GM23338 (cell line): Measurements from ENCODE around the gene IER5. TPM values are rescaled to one million over a fixed set of nuclear protein-coding genes. Genes with fewer than 3 reads are reported as not detected.

Experiments
- ATAC-seq: fragments of 200-7000 bp; cut with Tn5 transposase; 3 replicates; pipeline ENCODE4 v1.9.1; 2020
- DNase-seq: peaks from one replicate; pipeline ENCODE4 v3.0.0-alpha.2; 2015; ENCODE audit warnings: low spot score
- H2AFZ ChIP-seq: fragments of 200-600 bp; sonication (generic); 2 replicates; pipeline ENCODE4 v1.8.0; 2016; ENCODE audit warnings: antibody characterized with exemption, mild to moderate bottlenecking, moderate library complexity
- H3F3A ChIP-seq: fragments of 200-600 bp; sonication (generic); replicated peaks from 2 replicates; pipeline ENCODE4 v1.8.0; 2017; ENCODE audit warnings: antibody characterized with exemption, mixed run types, low read depth
- H3K27ac ChIP-seq: fragments of 200-600 bp; sonication (generic); 2 replicates; pipeline ENCODE4 v1.6.1; 2016; ENCODE audit warnings: low read depth
- H3K27me3 ChIP-seq: fragments of 200-600 bp; sonication (generic); 2 replicates; pipeline ENCODE4 v1.8.0; 2016; ENCODE audit warnings: mild to moderate bottlenecking, mixed run types, moderate library complexity; ENCODE audit not compliant: insufficient read depth
- H3K36me3 ChIP-seq: fragments of 200-600 bp; sonication (generic); 2 replicates; pipeline ENCODE4 v1.8.0; 2016; ENCODE audit warnings: mild to moderate bottlenecking; ENCODE audit not compliant: insufficient read depth
- H3K4me1 ChIP-seq: fragments of 200-600 bp; sonication (generic); 2 replicates; pipeline ENCODE4 v1.8.0; 2016; ENCODE audit warnings: mild to moderate bottlenecking, moderate library complexity; ENCODE audit not compliant: insufficient read depth
- H3K4me2 ChIP-seq: fragments of 200-600 bp; sonication (generic); 2 replicates; pipeline ENCODE4 v1.7.1; 2017; ENCODE audit warnings: mixed run types
- H3K4me3 ChIP-seq: fragments of 200-600 bp; sonication (generic); 2 replicates; pipeline ENCODE4 v1.6.1; 2016; ENCODE audit warnings: mixed run types
- H3K79me2 ChIP-seq: fragments of 200-600 bp; sonication (generic); replicated peaks from 2 replicates; pipeline ENCODE4 v1.8.0; 2017; ENCODE audit warnings: mild to moderate bottlenecking; ENCODE audit not compliant: insufficient read depth
- H3K9me2 ChIP-seq: fragments of 200-600 bp; sonication (generic); 2 replicates; pipeline ENCODE4 v1.8.0; 2017; ENCODE audit not compliant: insufficient read depth
- H4K20me1 ChIP-seq: fragments of 200-600 bp; sonication (generic); replicated peaks from 2 replicates; pipeline ENCODE4 v1.8.0; 2017; ENCODE audit warnings: mild to moderate bottlenecking; ENCODE audit not compliant: insufficient read depth
- H3K27ac Mint-ChIP-seq: 2 replicates; pipeline ENCODE4 v1.8.0; 2020; ENCODE audit warnings: inconsistent platforms, mild to moderate bottlenecking, moderate library complexity, mixed read lengths
- H3K27me3 Mint-ChIP-seq: 3 replicates; pipeline ENCODE4 v1.8.0; 2022; ENCODE audit warnings: low read depth, mild to moderate bottlenecking, moderate library complexity, mixed read lengths, inconsistent platforms; ENCODE audit not compliant: insufficient read depth, poor library complexity
- H3K36me3 Mint-ChIP-seq: 3 replicates; pipeline ENCODE4 v1.8.0; 2021; ENCODE audit warnings: low read depth, mild to moderate bottlenecking, inconsistent platforms, moderate library complexity, mixed read lengths
- H3K4me1 Mint-ChIP-seq: 3 replicates; pipeline ENCODE4 v1.8.0; 2020; ENCODE audit warnings: mild to moderate bottlenecking, inconsistent platforms, mixed read lengths
- H3K4me3 Mint-ChIP-seq: 3 replicates; pipeline ENCODE4 v1.8.0; 2021; ENCODE audit warnings: moderate library complexity, mild to moderate bottlenecking, inconsistent platforms, mixed read lengths
- H3K9me3 Mint-ChIP-seq: 3 replicates; pipeline ENCODE4 v1.8.0; 2020; ENCODE audit warnings: moderate library complexity, mild to moderate bottlenecking, inconsistent platforms, mixed read lengths
- EZH2 ChIP-seq: fragments of 200-600 bp; sonication (generic); IDR thresholded peaks from one replicate; pipeline ENCODE4 v1.8.0; 2017; ENCODE audit warnings: antibody characterized with exemption, mild to moderate bottlenecking, low read depth; ENCODE audit not compliant: unreplicated experiment
- EZH2phosphoT487 ChIP-seq: fragments of 200-600 bp; sonication (generic); IDR thresholded peaks from one replicate; pipeline ENCODE4 v1.8.1; 2018; ENCODE audit warnings: antibody characterized with exemption; ENCODE audit not compliant: unreplicated experiment
- JUNB ChIP-seq: IDR thresholded peaks from one replicate; pipeline ENCODE4 v1.6.1; 2016; ENCODE audit warnings: antibody characterized with exemption; ENCODE audit not compliant: unreplicated experiment
- STAT1 ChIP-seq: IDR thresholded peaks from one replicate; pipeline ENCODE4 v1.6.1; 2016; ENCODE audit warnings: antibody characterized with exemption; ENCODE audit not compliant: unreplicated experiment
- polyA plus RNA-seq: library from polyadenylated mRNA; unstranded; fragments of >200 nt; fragmentation: Nextera tagmentation; extraction: Ambion mirVana; gene quantifications from 2 replicates; pipeline ENCODE4 v1.2.1, GENCODE V29; 2016
- total RNA-seq: library from RNA; depleted of rRNA; stranded (reverse); fragments of >200 nt; shearing (Covaris generic); gene quantifications from 2 replicates; pipeline ENCODE4 v1.2.3, GENCODE V29; 2014
- TF ChIP-seq, protein P1 (sequence below): fragments of 250-450 bp; sonication (Bioruptor Pico); IDR thresholded peaks from 2 replicates; pipeline ENCODE4 v1.5.0; 2020; ENCODE audit warnings: mild to moderate bottlenecking, moderate library complexity
- TF ChIP-seq, protein P2 (sequence below): IDR thresholded peaks from 2 replicates; pipeline ENCODE4 v1.6.1; 2016; ENCODE audit warnings: antibody characterized with exemption

Gene IER5
- total and polyA plus RNA-seq, 2 experiments from 2014 or later, result 3.8 to 9.5 TPM

DNA sequence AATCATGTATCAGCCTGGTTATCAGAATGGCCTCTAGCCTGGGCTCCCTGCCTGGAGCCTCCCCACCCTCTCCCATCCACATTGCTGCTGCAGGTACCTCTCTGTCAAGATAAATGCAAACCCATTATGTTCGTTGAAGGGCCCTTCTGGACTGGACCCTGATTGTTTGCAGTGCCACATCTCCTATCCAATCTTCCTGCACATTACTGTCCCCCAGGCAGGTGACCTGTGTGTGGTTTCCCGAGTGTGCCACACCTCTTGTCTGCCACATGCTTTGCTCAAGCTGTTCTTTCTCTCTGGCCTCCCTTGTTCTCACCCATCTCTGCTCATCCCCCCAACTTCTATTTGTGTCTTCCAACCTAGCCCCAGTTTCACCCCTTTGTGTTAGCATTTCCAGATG is 32.4 kb downstream of the IER5 start (continued):
- TF ChIP-seq, protein P1, sequence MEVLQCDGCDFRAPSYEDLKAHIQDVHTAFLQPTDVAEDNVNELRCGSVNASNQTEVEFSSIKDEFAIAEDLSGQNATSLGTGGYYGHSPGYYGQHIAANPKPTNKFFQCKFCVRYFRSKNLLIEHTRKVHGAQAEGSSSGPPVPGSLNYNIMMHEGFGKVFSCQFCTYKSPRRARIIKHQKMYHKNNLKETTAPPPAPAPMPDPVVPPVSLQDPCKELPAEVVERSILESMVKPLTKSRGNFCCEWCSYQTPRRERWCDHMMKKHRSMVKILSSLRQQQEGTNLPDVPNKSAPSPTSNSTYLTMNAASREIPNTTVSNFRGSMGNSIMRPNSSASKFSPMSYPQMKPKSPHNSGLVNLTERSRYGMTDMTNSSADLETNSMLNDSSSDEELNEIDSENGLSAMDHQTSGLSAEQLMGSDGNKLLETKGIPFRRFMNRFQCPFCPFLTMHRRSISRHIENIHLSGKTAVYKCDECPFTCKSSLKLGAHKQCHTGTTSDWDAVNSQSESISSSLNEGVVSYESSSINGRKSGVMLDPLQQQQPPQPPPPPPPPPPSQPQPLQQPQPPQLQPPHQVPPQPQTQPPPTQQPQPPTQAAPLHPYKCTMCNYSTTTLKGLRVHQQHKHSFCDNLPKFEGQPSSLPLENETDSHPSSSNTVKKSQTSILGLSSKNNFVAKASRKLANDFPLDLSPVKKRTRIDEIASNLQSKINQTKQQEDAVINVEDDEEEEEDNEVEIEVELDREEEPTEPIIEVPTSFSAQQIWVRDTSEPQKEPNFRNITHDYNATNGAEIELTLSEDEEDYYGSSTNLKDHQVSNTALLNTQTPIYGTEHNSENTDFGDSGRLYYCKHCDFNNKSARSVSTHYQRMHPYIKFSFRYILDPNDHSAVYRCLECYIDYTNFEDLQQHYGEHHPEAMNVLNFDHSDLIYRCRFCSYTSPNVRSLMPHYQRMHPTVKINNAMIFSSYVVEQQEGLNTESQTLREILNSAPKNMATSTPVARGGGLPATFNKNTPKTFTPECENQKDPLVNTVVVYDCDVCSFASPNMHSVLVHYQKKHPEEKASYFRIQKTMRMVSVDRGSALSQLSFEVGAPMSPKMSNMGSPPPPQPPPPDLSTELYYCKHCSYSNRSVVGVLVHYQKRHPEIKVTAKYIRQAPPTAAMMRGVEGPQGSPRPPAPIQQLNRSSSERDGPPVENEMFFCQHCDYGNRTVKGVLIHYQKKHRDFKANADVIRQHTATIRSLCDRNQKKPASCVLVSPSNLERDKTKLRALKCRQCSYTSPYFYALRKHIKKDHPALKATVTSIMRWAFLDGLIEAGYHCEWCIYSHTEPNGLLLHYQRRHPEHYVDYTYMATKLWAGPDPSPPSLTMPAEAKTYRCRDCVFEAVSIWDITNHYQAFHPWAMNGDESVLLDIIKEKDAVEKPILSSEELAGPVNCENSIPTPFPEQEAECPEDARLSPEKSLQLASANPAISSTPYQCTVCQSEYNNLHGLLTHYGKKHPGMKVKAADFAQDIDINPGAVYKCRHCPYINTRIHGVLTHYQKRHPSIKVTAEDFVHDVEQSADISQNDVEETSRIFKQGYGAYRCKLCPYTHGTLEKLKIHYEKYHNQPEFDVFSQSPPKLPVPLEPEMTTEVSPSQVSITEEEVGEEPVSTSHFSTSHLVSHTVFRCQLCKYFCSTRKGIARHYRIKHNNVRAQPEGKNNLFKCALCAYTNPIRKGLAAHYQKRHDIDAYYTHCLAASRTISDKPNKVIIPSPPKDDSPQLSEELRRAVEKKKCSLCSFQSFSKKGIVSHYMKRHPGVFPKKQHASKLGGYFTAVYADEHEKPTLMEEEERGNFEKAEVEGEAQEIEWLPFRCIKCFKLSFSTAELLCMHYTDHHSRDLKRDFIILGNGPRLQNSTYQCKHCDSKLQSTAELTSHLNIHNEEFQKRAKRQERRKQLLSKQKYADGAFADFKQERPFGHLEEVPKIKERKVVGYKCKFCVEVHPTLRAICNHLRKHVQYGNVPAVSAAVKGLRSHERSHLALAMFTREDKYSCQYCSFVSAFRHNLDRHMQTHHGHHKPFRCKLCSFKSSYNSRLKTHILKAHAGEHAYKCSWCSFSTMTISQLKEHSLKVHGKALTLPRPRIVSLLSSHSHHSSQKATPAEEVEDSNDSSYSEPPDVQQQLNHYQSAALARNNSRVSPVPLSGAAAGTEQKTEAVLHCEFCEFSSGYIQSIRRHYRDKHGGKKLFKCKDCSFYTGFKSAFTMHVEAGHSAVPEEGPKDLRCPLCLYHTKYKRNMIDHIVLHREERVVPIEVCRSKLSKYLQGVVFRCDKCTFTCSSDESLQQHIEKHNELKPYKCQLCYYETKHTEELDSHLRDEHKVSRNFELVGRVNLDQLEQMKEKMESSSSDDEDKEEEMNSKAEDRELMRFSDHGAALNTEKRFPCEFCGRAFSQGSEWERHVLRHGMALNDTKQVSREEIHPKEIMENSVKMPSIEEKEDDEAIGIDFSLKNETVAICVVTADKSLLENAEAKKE (CRISPR knock-in tag), result no peak
- TF ChIP-seq STAT1, result no peak
- TF ChIP-seq, protein P2, sequence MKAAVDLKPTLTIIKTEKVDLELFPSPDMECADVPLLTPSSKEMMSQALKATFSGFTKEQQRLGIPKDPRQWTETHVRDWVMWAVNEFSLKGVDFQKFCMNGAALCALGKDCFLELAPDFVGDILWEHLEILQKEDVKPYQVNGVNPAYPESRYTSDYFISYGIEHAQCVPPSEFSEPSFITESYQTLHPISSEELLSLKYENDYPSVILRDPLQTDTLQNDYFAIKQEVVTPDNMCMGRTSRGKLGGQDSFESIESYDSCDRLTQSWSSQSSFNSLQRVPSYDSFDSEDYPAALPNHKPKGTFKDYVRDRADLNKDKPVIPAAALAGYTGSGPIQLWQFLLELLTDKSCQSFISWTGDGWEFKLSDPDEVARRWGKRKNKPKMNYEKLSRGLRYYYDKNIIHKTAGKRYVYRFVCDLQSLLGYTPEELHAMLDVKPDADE, result no peak

DNA sequence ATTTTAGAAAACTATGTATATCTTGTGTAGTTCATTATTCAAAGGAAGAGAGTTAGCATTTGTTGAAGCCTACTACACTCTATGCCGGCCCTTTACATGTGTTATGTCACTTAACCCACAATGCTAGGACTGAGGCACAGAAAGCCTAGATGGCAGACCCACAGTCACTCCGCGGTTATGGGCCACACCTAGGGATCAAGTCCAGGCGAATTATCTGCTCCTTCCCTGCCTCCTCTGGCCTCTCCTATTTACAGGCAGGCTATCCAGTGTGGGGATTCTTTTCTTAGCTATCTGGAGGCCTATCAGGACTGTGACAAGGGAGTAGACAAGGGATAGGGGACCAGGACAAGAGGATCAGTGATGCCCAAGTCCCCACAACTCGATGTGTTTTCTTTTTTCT is 33.0 kb downstream of the IER5 start:
- no peak for ATAC-seq
- TF ChIP-seq, protein P1 (CRISPR knock-in tag), result no peak
- TF ChIP-seq EZH2phosphoT487 (no peak), STAT1 (no peak), EZH2 (no peak), JUNB (no peak)
- TF ChIP-seq, protein P2, result no peak

More for the DNA sequence above, 33.0 kb downstream of the IER5 start:
- H3F3A ChIP-seq, result no peaks in the 10 kb centered on the region
- H3K27ac ChIP-seq, result no peak overlapping the region
- Mint-ChIP-seq H3K4me1 (peaks cover 14% of the 10 kb centered on the region), H3K27me3 (peaks cover 9% of the 10 kb centered on the region), H3K36me3 (no peaks in the 10 kb centered on the region), H3K9me3 (no peaks in the 10 kb centered on the region; the same call in 2 of the 3 replicates), H3K27ac (no peak overlapping the region), H3K4me3 (no peak overlapping the region)
- no peaks in the 10 kb centered on the region for H3K9me2 ChIP-seq
- H3K4me3 ChIP-seq, result no peak overlapping the region
- no peaks in the 10 kb centered on the region for H3K36me3 ChIP-seq
- 0 out of 2 replicates have a peak, but pooled peaks cover under 1% of the 10 kb centered on the region for H3K4me1 ChIP-seq
- H3K27me3 ChIP-seq, result no peaks in the 10 kb centered on the region
- no peaks in the 10 kb centered on the region for H4K20me1 ChIP-seq
- no peaks in the 10 kb centered on the region for H3K79me2 ChIP-seq
- no peak overlapping the region for H3K4me2 ChIP-seq
- no peak overlapping the region for H2AFZ ChIP-seq
- DNase-seq, result no peak
